GM18498 (cell line): ENCODE measurements around the gene PCYT1B.
A peak's percentile ranks its signal among the peaks of the same experiment; 100 is the strongest.

Experiments used
- ATAC-seq: cut with Tn5 transposase; IDR thresholded peaks from one replicate; pipeline ENCODE4 v1.9.1; 2021; ENCODE audit warnings: mild to moderate bottlenecking, moderate library complexity; ENCODE audit not compliant: unreplicated experiment

PCYT1B gene

GRCh38 chrX:24536551-24536950 is 110.6 kb downstream of the PCYT1B start:
- no peak for ATAC-seq

DNA sequence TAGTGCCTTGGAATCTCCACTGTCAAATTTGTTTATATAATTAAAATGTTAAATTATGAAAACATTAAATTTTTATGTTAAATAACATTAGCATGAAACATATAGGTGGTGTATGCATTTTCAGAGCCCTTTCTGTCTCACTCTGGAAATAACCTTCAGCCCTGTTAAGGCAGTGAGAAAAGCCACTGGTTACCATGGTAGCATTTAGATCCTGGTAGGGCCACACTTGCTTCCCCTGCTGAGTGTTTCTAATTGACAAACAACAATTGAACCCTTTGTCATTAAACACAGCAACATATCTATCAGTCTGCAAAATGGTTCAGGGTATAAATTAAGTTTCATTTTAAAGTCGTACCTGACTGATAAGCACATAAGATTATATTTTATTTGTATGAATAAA is 118.5 kb downstream of the PCYT1B start:
- no peak for ATAC-seq

DNA sequence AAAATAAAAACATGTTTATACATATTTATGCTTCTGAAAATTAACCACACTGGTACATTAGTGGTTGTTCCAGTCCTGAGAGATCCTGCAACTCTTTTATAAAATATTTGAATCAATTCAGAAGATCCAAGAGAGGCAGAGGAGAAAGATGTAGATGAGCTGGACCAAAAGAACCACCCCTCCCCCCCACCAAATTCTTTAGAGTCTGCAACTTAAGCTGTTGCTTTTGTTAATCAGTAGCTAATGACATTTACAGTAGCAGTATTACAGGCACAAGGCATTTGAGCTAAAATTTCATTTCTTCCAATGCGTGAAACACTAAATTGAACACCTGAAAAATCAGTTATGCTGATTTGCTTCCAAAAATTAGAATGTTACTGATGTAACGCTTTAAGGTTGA is 120.5 kb downstream of the PCYT1B start:
- no peak for ATAC-seq

- no peak for ATAC-seq
Measured at GRCh38 chrX:24525455-24525854, 121.7 kb downstream of the PCYT1B start.

DNA sequence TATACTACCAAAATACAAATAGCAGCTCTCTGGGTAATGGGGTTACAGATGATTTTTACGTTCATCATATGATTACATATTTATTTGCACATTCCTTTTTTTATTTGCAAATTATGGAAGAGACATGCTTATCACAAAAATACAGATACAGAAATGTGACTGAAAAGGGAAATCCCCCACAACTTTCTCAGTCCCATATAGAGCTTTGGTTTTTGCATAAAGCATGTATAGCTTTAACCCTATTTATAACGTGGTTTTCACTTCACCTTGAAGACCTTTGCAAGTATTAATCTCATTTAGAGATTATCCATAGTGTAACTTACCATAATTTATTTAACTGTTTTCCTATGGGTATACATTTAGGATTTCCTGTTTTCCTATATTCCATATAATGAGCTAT is 126.7 kb downstream of the PCYT1B start:
- ATAC-seq = no peak

GRCh38 chrX:24515447-24515846 is 131.7 kb downstream of the PCYT1B start:
- ATAC-seq = no peak

DNA sequence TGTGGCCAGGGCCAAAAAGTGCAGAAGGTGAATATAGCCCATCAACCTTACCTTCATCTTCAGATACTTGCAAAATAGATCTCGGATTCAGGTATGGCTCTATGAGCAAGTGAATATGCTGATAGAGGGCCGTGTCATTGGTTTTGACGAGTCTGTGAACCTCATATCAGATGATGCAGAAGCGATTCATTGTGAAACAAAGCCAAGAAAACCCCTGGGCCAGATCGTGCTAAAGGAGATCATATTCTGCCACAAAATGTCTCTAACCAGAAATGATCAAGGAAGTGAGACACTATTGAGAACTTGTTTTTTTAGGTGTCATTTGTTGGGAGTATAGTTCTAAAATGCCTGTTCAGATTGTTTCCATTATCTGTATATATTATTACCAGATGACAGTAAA is 133.7 kb downstream of the PCYT1B start:
- ATAC-seq = peak; percentile 93

DNA sequence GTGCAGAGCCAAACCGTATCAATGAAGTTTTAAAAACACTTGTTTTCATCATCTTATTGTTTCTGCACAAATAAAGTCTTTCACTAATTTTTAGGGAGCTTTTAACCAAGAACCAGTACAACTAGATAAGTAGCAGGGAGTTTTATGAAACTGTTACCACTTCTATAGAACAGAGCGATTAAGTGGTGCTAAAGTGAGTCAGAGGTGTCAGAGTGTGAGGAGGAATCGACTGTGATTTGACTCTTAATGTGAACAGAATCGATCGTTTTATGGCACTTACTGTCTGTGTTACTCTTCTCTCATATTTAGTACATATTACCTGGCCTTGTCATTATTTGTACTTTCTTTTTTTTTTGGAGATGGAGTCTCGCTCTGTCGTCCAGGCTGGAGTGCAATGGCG is 138.8 kb downstream of the PCYT1B start:
- ATAC-seq = no peak
